Ascending aorta (tissue), 2 donors: ENCODE results near the gene C1QBP. TPM values are rescaled to one million over a fixed set of nuclear protein-coding genes. Genes with fewer than 3 reads are reported as not detected.
A peak's percentile ranks its signal among the peaks of the same experiment; 100 is the strongest.

Experiments
- DNase-seq, 2 donors: peaks; one replicate each; pipeline ENCODE4 v3.0.0-alpha.2; 2019; ENCODE audit warnings: low spot score in 2 of 2
- H3K27ac ChIP-seq, 2 donors: fragments of 200-600 bp; sonication (generic); one replicate each; pipeline ENCODE4 v1.5.1; 2016 to 2017; ENCODE audit warnings: mild to moderate bottlenecking in 1 of 2
- H3K27me3 ChIP-seq: fragments of 200-600 bp; sonication (generic); one replicate; pipeline ENCODE4 v1.5.1; 2017
- H3K36me3 ChIP-seq, 2 donors: fragments of 200-600 bp; sonication (generic); one replicate each; pipeline ENCODE4 v1.5.1; 2016
- H3K4me1 ChIP-seq, 2 donors: fragments of 200-600 bp; sonication (generic); one replicate each; pipeline ENCODE4 v1.5.1; 2016 to 2017; ENCODE audit warnings: mild to moderate bottlenecking in 1 of 2
- H3K4me3 ChIP-seq, 2 donors: fragments of 200-600 bp; sonication (generic); one replicate each; pipeline ENCODE4 v1.5.1; 2016 to 2017; ENCODE audit warnings: mild to moderate bottlenecking in 1 of 2
- H3K9me3 ChIP-seq, 2 donors: fragments of 200-600 bp; sonication (generic); one replicate each; pipeline ENCODE4 v1.5.1; 2016
- intact Hi-C: fragments of 100-400 bp; cut with DNase I; formaldehyde crosslinking; loops from one replicate; pipeline ENCODE4 v1.15.1; 2023
- total RNA-seq: library from RNA; depleted of rRNA; stranded (reverse); fragments of >200 nt; gene quantifications from one replicate; pipeline ENCODE4 v1.1.0, GENCODE V29; 2016
- TF ChIP-seq, protein P1 (sequence below), 3 experiments: fragments of 200-600 bp in 2 of 3; fragments of 450-650 bp in 1 of 3; sonication (generic) in 2 of 3; IDR thresholded peaks; one replicate each; pipeline ENCODE4 v1.5.1; 2016 to 2019; ENCODE audit warnings: antibody characterized with exemption in 3 of 3, mild to moderate bottlenecking in 1 of 3, moderate library complexity in 1 of 3

The C1QBP gene
- total RNA-seq, 1 donor from 2014 or later: 152 TPM

DNA sequence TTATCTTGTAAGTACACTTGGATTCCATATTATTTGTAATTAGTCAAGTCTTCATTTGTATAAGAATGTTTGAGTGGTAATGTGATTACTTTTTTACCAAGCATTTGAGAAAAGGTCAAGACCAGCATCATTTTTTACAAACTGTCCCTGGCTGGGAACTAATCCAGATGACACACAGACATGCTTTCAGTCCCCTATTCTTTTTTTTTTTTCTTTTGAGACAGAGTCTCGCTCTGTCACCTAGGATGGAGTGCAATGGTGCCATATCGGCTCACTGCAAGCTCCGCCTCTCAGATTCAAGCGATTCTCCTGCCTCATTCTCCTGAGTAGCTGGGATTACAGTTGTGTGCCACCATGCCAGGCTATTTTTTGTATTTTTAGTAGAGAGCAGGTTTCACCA is 42.5 kb upstream of the C1QBP start:
- H3K4me1 ChIP-seq: peaks cover 0 to 10% of the 10 kb centered on the region in 2 donors
- no peak overlapping the region for H3K27ac ChIP-seq
- H3K9me3 ChIP-seq: no peaks in the 10 kb centered on the region
- DNase-seq: no peak
- H3K36me3 ChIP-seq: peaks cover 52 to 81% of the 10 kb centered on the region in 2 donors
- intact Hi-C loops: loop anchor here (10.0 kb wide), 2 partner anchors 963 to 1173 kb away; partner anchors contain the start of genes C17orf100, MED31 and PIMREG
- no peaks in the 10 kb centered on the region for H3K27me3 ChIP-seq
- no peak overlapping the region for H3K4me3 ChIP-seq
- TF ChIP-seq, protein P1, sequence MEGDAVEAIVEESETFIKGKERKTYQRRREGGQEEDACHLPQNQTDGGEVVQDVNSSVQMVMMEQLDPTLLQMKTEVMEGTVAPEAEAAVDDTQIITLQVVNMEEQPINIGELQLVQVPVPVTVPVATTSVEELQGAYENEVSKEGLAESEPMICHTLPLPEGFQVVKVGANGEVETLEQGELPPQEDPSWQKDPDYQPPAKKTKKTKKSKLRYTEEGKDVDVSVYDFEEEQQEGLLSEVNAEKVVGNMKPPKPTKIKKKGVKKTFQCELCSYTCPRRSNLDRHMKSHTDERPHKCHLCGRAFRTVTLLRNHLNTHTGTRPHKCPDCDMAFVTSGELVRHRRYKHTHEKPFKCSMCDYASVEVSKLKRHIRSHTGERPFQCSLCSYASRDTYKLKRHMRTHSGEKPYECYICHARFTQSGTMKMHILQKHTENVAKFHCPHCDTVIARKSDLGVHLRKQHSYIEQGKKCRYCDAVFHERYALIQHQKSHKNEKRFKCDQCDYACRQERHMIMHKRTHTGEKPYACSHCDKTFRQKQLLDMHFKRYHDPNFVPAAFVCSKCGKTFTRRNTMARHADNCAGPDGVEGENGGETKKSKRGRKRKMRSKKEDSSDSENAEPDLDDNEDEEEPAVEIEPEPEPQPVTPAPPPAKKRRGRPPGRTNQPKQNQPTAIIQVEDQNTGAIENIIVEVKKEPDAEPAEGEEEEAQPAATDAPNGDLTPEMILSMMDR (IDR thresholded peaks at IDR 0.05): no peak

DNA sequence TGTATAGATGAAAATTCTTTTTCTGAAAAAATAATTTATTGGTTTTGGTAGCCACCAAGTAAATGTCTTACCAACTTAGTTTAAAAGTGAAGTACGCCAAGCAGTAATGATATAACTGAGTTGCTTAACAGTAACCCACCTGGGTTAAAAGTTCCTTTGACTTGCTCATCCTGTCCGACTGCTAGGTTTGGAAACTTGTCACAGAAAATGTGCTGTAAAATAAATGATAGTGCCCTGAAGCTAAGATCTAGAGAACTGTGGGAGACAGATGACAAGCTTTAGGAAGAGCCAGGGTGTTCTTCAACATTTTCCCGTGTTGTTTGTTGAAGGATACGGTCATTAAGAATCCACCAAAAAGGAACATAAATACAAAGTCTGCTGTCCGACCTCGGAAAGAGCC is 42.0 kb upstream of the C1QBP start:
- Histone ChIP-seq H3K27ac (no peak overlapping the region), H3K36me3 (peaks cover 55 to 85% of the 10 kb centered on the region in 2 donors), H3K27me3 (no peaks in the 10 kb centered on the region), H3K4me1 (peaks cover 0 to 10% of the 10 kb centered on the region in 2 donors), H3K4me3 (no peak overlapping the region), H3K9me3 (no peaks in the 10 kb centered on the region)
- TF ChIP-seq, protein P1 (IDR thresholded peaks at IDR 0.05): no peak
- intact Hi-C loops: loop anchor here (10.0 kb wide), 2 partner anchors 964 to 1174 kb away; partner anchors contain the start of genes C17orf100, MED31 and PIMREG
- no peak for DNase-seq

DNA sequence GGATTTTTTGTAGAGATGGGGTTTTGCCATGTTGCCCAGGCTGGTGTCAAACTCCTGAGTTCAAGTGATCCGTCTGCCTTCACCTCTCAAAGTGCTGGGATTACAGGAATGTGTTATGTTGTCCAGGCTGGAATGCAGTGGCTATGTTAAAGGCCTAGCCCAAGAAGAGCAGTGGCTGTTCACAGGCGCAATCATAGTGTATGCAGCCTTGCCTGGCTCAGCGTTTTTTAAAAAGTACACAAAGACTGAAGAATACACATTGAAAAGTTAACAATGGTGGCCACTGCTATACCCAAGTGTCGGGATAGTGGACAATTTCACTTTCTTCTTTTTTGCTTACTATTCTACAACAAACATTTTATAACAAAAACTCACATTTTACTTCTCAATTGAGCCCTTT is 40.0 kb upstream of the C1QBP start:
- no peaks in the 10 kb centered on the region for H3K4me1 ChIP-seq
- H3K27ac ChIP-seq: no peak overlapping the region
- peaks cover 68 to 95% of the 10 kb centered on the region in 2 donors for H3K36me3 ChIP-seq
- no peaks in the 10 kb centered on the region for H3K9me3 ChIP-seq
- TF ChIP-seq, protein P1 (IDR thresholded peaks at IDR 0.05): no peak
- intact Hi-C loops: no loop called here
- no peak for DNase-seq
- H3K4me3 ChIP-seq: no peak overlapping the region
- H3K27me3 ChIP-seq: no peaks in the 10 kb centered on the region

DNA sequence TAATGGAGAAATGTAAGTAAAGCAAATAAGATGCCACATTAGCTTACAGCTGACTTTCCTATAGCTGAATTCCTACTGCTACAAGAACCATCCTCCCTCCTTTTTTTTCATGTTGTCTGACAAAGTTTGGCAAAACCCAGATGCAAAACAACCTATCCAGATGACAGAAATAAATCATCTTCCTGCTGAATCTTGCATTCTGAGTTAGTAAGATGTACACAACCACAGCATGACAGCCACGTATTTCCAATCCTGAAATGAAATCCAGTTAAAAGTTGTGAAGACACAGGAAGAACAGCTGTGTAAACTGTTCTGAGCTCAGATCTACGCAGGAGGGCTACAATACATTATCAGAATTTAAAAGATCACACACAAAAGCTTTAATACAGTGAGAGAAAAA is 35.0 kb upstream of the C1QBP start:
- intact Hi-C loops: no loop called here
- no peak for DNase-seq
- no peaks in the 10 kb centered on the region for H3K4me1 ChIP-seq
- peaks cover 59 to 66% of the 10 kb centered on the region in 2 donors for H3K36me3 ChIP-seq
- TF ChIP-seq, protein P1 (IDR thresholded peaks at IDR 0.05): no peak
- H3K4me3 ChIP-seq: no peak overlapping the region
- H3K27me3 ChIP-seq: no peaks in the 10 kb centered on the region
- no peaks in the 10 kb centered on the region for H3K9me3 ChIP-seq
- no peak overlapping the region for H3K27ac ChIP-seq

DNA sequence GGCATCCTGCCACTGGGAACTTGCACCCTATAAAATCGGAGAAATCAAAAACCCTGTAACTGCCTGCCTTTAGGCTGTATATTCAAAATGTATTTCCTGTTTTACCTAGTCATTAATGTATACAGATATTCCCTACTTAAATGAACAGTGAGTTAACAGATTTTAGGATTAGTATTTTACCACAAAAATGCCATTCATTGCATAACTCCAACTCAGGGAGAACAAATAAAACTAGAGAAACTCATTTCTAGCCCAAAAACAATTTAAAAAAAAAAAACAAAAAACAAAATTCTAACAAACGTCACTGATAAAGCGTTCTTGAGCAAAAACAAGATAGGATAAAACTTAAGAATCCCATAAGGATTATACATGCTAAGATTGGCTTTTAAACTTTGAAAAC is 33.6 kb upstream of the C1QBP start:
- TF ChIP-seq, protein P1 (IDR thresholded peaks at IDR 0.05): no peak
- peaks cover 45 to 52% of the 10 kb centered on the region in 2 donors for H3K36me3 ChIP-seq
- H3K4me3 ChIP-seq: no peak overlapping the region
- intact Hi-C loops: no loop called here
- H3K4me1 ChIP-seq: peaks cover 0 to 4% of the 10 kb centered on the region in 2 donors
- H3K9me3 ChIP-seq: no peaks in the 10 kb centered on the region
- DNase-seq: no peak
- H3K27me3 ChIP-seq: no peaks in the 10 kb centered on the region
- no peak overlapping the region for H3K27ac ChIP-seq

DNA sequence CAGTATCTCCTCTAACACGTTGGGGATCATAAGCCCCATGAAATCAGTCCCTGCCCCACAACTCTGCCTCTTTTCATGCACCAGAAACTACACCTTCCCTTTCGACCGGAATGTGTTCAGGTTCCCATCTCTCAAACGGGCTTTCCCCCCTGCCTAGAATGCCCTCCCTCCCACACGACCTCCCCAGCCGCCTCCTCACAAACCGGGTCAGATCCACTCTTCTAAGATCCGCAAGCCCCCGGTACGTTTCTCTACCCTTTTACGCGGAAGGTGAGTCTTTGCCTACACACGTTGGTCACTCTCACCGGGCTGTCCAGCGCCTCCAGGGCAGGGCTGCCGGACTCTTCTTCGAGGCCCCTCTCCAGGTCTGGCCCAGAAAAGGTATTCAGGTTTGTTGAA is 29.1 kb upstream of the C1QBP start:
- no peak for DNase-seq
- intact Hi-C loops: loop anchor here (2.0 to 5.0 kb wide), 2 partner anchors 29 to 46 kb away; partner anchors contain the start of genes C1QBP and RPAIN
- Histone ChIP-seq H3K9me3 (no peaks in the 10 kb centered on the region), H3K27ac (peak overlapping the region in 1 of 2 donors; percentile 71), H3K4me3 (peak overlapping the region; percentile 59 to 85), H3K4me1 (peaks cover 2 to 9% of the 10 kb centered on the region in 2 donors), H3K27me3 (no peaks in the 10 kb centered on the region), H3K36me3 (peaks cover 6 to 13% of the 10 kb centered on the region in 2 donors)
- TF ChIP-seq, protein P1 (IDR thresholded peaks at IDR 0.05): no peak
